ENCODE measurements around the gene DSPP. TPM values are rescaled to one million over a fixed set of nuclear protein-coding genes. Genes with fewer than 3 reads are reported as not detected.

DSPP gene
- total RNA-seq, 1 experiment from 2014 or later = not detected

GRCh38 chr4:87654487-87655044, 46.2 kb downstream of the DSPP start:
- Mint-ChIP-seq H3K9me3 (ENCODE audit: low read depth, unreplicated experiment) (no peaks in the 10 kb centered on the region), H3K4me1 (ENCODE audit: low read depth, unreplicated experiment) (peaks cover 17% of the 10 kb centered on the region), H3K27me3 (ENCODE audit: unreplicated experiment) (no peaks in the 10 kb centered on the region), H3K4me3 (ENCODE audit: low read depth, unreplicated experiment) (no peak overlapping the region), H3K36me3 (ENCODE audit: insufficient read depth, unreplicated experiment) (no peaks in the 10 kb centered on the region), H3K27ac (ENCODE audit: unreplicated experiment) (no peak overlapping the region)
- DNase-seq = no peak
- CTCF ChIA-PET = no interaction called here
- BruUV-seq (replicated peaks) = no TSS peak
- TF ChIP-seq, protein P1, sequence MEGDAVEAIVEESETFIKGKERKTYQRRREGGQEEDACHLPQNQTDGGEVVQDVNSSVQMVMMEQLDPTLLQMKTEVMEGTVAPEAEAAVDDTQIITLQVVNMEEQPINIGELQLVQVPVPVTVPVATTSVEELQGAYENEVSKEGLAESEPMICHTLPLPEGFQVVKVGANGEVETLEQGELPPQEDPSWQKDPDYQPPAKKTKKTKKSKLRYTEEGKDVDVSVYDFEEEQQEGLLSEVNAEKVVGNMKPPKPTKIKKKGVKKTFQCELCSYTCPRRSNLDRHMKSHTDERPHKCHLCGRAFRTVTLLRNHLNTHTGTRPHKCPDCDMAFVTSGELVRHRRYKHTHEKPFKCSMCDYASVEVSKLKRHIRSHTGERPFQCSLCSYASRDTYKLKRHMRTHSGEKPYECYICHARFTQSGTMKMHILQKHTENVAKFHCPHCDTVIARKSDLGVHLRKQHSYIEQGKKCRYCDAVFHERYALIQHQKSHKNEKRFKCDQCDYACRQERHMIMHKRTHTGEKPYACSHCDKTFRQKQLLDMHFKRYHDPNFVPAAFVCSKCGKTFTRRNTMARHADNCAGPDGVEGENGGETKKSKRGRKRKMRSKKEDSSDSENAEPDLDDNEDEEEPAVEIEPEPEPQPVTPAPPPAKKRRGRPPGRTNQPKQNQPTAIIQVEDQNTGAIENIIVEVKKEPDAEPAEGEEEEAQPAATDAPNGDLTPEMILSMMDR (IDR thresholded peaks at IDR 0.05; ENCODE audit: unreplicated experiment) = no peak
- intact Hi-C loops (cut with micrococcal nuclease; ENCODE audit: unreplicated experiment) = no loop called here

GRCh38 chr4:87657525-87657924, 49.2 kb downstream of the DSPP start:
- no TSS peak for BruUV-seq (replicated peaks)
- no peak for DNase-seq
- Mint-ChIP-seq H3K9me3 (ENCODE audit: low read depth, unreplicated experiment) (peaks cover 3% of the 10 kb centered on the region), H3K4me1 (ENCODE audit: low read depth, unreplicated experiment) (peaks cover 17% of the 10 kb centered on the region), H3K4me3 (ENCODE audit: low read depth, unreplicated experiment) (no peak overlapping the region), H3K27ac (ENCODE audit: unreplicated experiment) (no peak overlapping the region), H3K36me3 (ENCODE audit: insufficient read depth, unreplicated experiment) (no peaks in the 10 kb centered on the region), H3K27me3 (ENCODE audit: unreplicated experiment) (no peaks in the 10 kb centered on the region)
- intact Hi-C loops (cut with micrococcal nuclease; ENCODE audit: unreplicated experiment) = no loop called here
- CTCF ChIA-PET = interaction anchor here (1.0 kb wide), 1 partner anchor 12 kb away, joined by 3 read pairs; no protein-coding TSS in a partner anchor
- TF ChIP-seq, protein P1 (IDR thresholded peaks at IDR 0.05; ENCODE audit: unreplicated experiment) = no peak

- H3K9me3 Mint-ChIP-seq (ENCODE audit: low read depth, unreplicated experiment) = peaks cover 8% of the 10 kb centered on the region
- H3K27me3 Mint-ChIP-seq (ENCODE audit: unreplicated experiment) = no peaks in the 10 kb centered on the region
- intact Hi-C loops (cut with micrococcal nuclease; ENCODE audit: unreplicated experiment) = no loop called here
- peaks cover 17% of the 10 kb centered on the region for H3K4me1 Mint-ChIP-seq (ENCODE audit: low read depth, unreplicated experiment)
- CTCF ChIA-PET = interaction anchor here (0.5 to 0.6 kb wide), 3 partner anchors 179 to 350 kb away, joined by 3 to 4 read pairs (median 3); no protein-coding TSS in a partner anchor
- no peaks in the 10 kb centered on the region for H3K36me3 Mint-ChIP-seq (ENCODE audit: insufficient read depth, unreplicated experiment)
- H3K27ac Mint-ChIP-seq (ENCODE audit: unreplicated experiment) = no peak overlapping the region
- TF ChIP-seq, protein P1 (IDR thresholded peaks at IDR 0.05; ENCODE audit: unreplicated experiment) = no peak
- no peak overlapping the region for H3K4me3 Mint-ChIP-seq (ENCODE audit: low read depth, unreplicated experiment)
- no peak for DNase-seq
- BruUV-seq (replicated peaks) = no TSS peak
Observed at GRCh38 chr4:87659247-87659931, 51.1 kb downstream of the DSPP start.

DNA sequence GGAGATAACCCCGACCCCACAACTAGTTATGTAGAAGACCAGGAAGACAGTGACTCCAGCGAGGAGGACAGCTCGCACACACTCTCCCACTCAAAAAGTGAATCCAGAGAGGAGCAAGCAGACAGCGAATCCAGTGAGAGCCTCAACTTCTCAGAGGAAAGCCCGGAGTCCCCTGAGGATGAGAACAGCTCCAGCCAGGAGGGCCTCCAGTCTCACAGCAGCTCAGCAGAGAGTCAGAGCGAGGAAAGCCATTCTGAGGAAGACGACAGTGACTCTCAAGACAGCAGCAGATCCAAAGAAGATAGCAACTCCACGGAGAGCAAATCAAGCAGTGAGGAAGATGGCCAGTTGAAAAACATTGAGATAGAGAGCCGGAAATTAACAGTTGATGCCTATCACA, 54.5 kb downstream of the DSPP start:
- BruUV-seq (replicated peaks) = no TSS peak
- peaks cover 5% of the 10 kb centered on the region for H3K4me1 Mint-ChIP-seq (ENCODE audit: low read depth, unreplicated experiment)
- H3K27ac Mint-ChIP-seq (ENCODE audit: unreplicated experiment) = no peak overlapping the region
- peaks cover 8% of the 10 kb centered on the region for H3K9me3 Mint-ChIP-seq (ENCODE audit: low read depth, unreplicated experiment)
- DNase-seq = no peak
- no peaks in the 10 kb centered on the region for H3K27me3 Mint-ChIP-seq (ENCODE audit: unreplicated experiment)
- CTCF ChIA-PET = no interaction called here
- no peak overlapping the region for H3K4me3 Mint-ChIP-seq (ENCODE audit: low read depth, unreplicated experiment)
- no peaks in the 10 kb centered on the region for H3K36me3 Mint-ChIP-seq (ENCODE audit: insufficient read depth, unreplicated experiment)
- intact Hi-C loops (cut with micrococcal nuclease; ENCODE audit: unreplicated experiment) = no loop called here
- TF ChIP-seq, protein P1 (IDR thresholded peaks at IDR 0.05; ENCODE audit: unreplicated experiment) = no peak

Other genes starting within 250 kb of the DSPP start
- 48.2 and 50.5 TPM in 2 replicates for gene HSD17B11, start 217.3 kb upstream of the DSPP start, total RNA-seq (2022)
- 15.7 and 16.8 TPM in 2 replicates for gene NUDT9, start 186.0 kb upstream of the DSPP start, total RNA-seq (2022)
- not detected in 2 replicates for gene SPARCL1, start 79.2 kb upstream of the DSPP start, total RNA-seq (2022)
- gene DMP1, start 41.8 kb downstream of the DSPP start, total RNA-seq (2022) = not detected in 2 replicates
- not detected in 2 replicates for gene IBSP, start 191.0 kb downstream of the DSPP start, total RNA-seq (2022)
- gene MEPE, start 224.4 kb downstream of the DSPP start, total RNA-seq (2022) = not detected in 2 replicates